Breast epithelium (tissue), 4 donors: ENCODE measurements around the gene AKIRIN1. TPM values are rescaled to one million over a fixed set of nuclear protein-coding genes. Genes with fewer than 3 reads are reported as not detected.

Experiments
- DNase-seq, 2 donors: peaks; one replicate each; pipeline ENCODE4 v3.0.0-alpha.2; 2019; ENCODE audit warnings: low spot score in 2 of 2
- H3K27ac ChIP-seq, 2 donors: fragments of 200-600 bp; sonication (generic) in 1 of 2; one replicate each; pipeline ENCODE4 v1.5.1; 2016 to 2019; ENCODE audit warnings: mild to moderate bottlenecking in 1 of 2
- H3K27me3 ChIP-seq, 2 donors: fragments of 200-600 bp; sonication (generic) in 1 of 2; one replicate each; pipeline versions ENCODE4 v1.5.1 to v1.6.0; 2017 to 2019; ENCODE audit warnings: control low read depth in 1 of 2, mild to moderate bottlenecking in 1 of 2
- H3K36me3 ChIP-seq: fragments of 200-600 bp; one replicate; pipeline ENCODE4 v1.5.1; 2019
- H3K4me1 ChIP-seq, 2 donors: fragments of 200-600 bp; sonication (generic); one replicate each; pipeline ENCODE4 v1.5.1; 2016 to 2019; ENCODE audit warnings: control low read depth in 1 of 2
- H3K4me3 ChIP-seq, 3 donors: fragments of 200-600 bp; sonication (generic); 1 replicate in 2 of 3; 2 replicates in 1 of 3; pipeline ENCODE4 v1.5.1; 2016 to 2019; ENCODE audit warnings: mild to moderate bottlenecking in 3 of 3, moderate library complexity in 2 of 3
- H3K9me3 ChIP-seq, 2 donors: fragments of 200-600 bp; sonication (generic) in 1 of 2; one replicate each; pipeline ENCODE4 v1.5.1; 2016 to 2019; ENCODE audit warnings: control low read depth in 1 of 2
- POLR2A ChIP-seq: fragments of 450-650 bp; IDR thresholded peaks from one replicate; pipeline ENCODE4 v1.6.1; 2016; ENCODE audit warnings: antibody characterized with exemption, mild to moderate bottlenecking, moderate library complexity
- POLR2AphosphoS5 ChIP-seq, 3 donors: sonication (generic); formaldehyde crosslinking; IDR thresholded peaks; one replicate each; pipeline ENCODE4 v1.6.1; 2017; ENCODE audit warnings: antibody characterized with exemption in 3 of 3
- intact Hi-C: fragments of 100-400 bp; cut with DNase I; formaldehyde crosslinking; loops from one replicate; pipeline ENCODE4 v1.15.1; 2023; ENCODE audit warnings: low total_unique reads
- total RNA-seq, 3 donors: library from RNA; depleted of rRNA; stranded (reverse); fragments of >200 nt; gene quantifications; one replicate each; pipeline ENCODE4 v1.1.0, GENCODE V29; 2016
- TF ChIP-seq, protein P1 (sequence below), 3 donors: fragments of 450-650 bp; IDR thresholded peaks; one replicate each; pipeline ENCODE4 v1.5.1; 2016 to 2017; ENCODE audit warnings: antibody characterized with exemption in 3 of 3, mild to moderate bottlenecking in 3 of 3, moderate library complexity in 3 of 3

AKIRIN1 gene
- total RNA-seq, 3 donors from 2014 or later, result 34.7 to 35.1 (median 34.8) TPM

DNA sequence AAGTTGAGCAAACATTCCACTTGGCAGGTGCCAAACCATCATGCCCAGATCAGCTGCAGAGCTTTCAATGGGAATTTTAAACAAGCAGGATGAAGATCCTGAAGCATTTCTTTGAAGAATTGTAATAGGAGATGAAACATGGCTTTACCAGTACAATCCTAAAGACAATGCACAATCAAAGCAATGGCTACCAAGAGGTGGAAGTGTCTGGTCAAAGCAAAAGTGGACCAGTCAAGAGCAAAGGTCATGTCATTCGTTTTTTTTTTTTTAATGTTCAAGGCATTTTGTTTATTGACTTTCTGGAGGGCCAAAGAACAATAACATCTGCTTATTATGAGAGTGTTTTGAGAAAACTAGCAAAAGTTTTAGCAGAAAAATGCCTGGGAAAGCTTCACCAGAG lies 32.1 kb downstream of the AKIRIN1 start:
- H3K27ac ChIP-seq, result no peak overlapping the region
- no peaks in the 10 kb centered on the region for H3K4me1 ChIP-seq
- TF ChIP-seq POLR2AphosphoS5 (IDR thresholded peaks at IDR 0.05) (no peak), POLR2A (no peak)
- TF ChIP-seq, protein P1, sequence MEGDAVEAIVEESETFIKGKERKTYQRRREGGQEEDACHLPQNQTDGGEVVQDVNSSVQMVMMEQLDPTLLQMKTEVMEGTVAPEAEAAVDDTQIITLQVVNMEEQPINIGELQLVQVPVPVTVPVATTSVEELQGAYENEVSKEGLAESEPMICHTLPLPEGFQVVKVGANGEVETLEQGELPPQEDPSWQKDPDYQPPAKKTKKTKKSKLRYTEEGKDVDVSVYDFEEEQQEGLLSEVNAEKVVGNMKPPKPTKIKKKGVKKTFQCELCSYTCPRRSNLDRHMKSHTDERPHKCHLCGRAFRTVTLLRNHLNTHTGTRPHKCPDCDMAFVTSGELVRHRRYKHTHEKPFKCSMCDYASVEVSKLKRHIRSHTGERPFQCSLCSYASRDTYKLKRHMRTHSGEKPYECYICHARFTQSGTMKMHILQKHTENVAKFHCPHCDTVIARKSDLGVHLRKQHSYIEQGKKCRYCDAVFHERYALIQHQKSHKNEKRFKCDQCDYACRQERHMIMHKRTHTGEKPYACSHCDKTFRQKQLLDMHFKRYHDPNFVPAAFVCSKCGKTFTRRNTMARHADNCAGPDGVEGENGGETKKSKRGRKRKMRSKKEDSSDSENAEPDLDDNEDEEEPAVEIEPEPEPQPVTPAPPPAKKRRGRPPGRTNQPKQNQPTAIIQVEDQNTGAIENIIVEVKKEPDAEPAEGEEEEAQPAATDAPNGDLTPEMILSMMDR (IDR thresholded peaks at IDR 0.05), result no peak
- H3K27me3 ChIP-seq, result no peaks in the 10 kb centered on the region
- no peak for DNase-seq
- no peaks in the 10 kb centered on the region for H3K9me3 ChIP-seq
- intact Hi-C loops, result no loop called here
- H3K36me3 ChIP-seq, result no peaks in the 10 kb centered on the region
- H3K4me3 ChIP-seq, result no peak overlapping the region

GRCh38 chr1:39026051-39026865 lies 35.2 kb downstream of the AKIRIN1 start, which contains the start of gene NDUFS5:
NDUFS5 (plus strand) TSS chr1:39026350; CDS start chr1:39028725, 2,375 bp downstream.
- intact Hi-C loops, result no loop called here
- DNase-seq, result peak; percentile 87 to 89
- peak; percentile 68 to 97 (median 74) for TF ChIP-seq POLR2AphosphoS5 (IDR thresholded peaks at IDR 0.05)
- peak; percentile 95 for TF ChIP-seq POLR2A
- TF ChIP-seq, protein P1 (IDR thresholded peaks at IDR 0.05), result no peak
- H3K9me3 ChIP-seq, result no peaks in the 10 kb centered on the region
- no peaks in the 10 kb centered on the region for H3K36me3 ChIP-seq
- no peaks in the 10 kb centered on the region for H3K27me3 ChIP-seq
- no peaks in the 10 kb centered on the region for H3K4me1 ChIP-seq
- H3K4me3 ChIP-seq, result peak within 1 kb of the TSS; percentile 75 to 81 (median 79)
- H3K27ac ChIP-seq, result peak within 1 kb of the TSS; percentile 95 to 97

DNA sequence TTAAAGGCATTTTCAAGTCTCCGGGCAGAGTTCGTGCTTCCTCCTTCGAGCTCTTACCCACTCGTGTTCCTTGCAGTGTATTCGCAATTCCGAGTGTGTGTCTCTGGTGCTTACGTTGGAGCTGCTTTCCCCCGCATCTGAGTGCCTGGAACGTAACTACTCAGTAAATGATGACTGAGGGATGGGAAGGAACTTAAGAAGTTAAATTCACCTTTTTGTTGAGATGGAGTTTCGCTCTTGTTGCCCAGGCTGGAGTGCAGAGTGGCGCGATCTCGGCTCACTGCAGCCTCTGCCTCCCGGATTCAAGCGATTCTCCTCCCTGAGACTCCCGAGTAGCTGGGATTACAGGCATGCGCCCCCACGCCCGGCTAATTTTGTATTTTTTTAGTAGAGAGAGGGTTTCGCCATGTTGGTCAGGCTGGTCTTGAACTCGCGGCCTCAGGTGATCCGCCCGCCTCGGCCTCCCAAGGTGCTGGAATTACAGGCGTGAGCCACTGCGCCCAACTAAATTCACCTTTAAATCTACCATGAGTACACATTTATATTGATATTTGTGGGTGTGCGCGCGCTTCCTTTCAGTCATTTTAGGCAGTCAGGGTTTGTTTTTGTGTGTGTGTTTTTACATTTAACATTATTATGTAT lies 35.9 kb downstream of the AKIRIN1 start:
- Histone ChIP-seq H3K27me3 (no peaks in the 10 kb centered on the region), H3K27ac (peak overlapping the region; percentile 95 to 97), H3K36me3 (no peaks in the 10 kb centered on the region), H3K9me3 (no peaks in the 10 kb centered on the region), H3K4me3 (peak overlapping the region; percentile 75 to 81 (median 79)), H3K4me1 (no peaks in the 10 kb centered on the region)
- DNase-seq, result no peak
- intact Hi-C loops, result no loop called here
- TF ChIP-seq, protein P1 (IDR thresholded peaks at IDR 0.05), result no peak

GRCh38 chr1:39034114-39034654 lies 43.1 kb downstream of the AKIRIN1 start:
- intact Hi-C loops, result no loop called here
- Histone ChIP-seq H3K4me3 (peak overlapping the region in 1 of 3 donors; percentile 19), H3K9me3 (no peaks in the 10 kb centered on the region), H3K27ac (peak overlapping the region; percentile 35 to 63), H3K4me1 (no peaks in the 10 kb centered on the region), H3K36me3 (peaks cover 11% of the 10 kb centered on the region), H3K27me3 (no peaks in the 10 kb centered on the region)
- no peak for DNase-seq
- TF ChIP-seq, protein P1 (IDR thresholded peaks at IDR 0.05), result no peak
- TF ChIP-seq POLR2AphosphoS5 (IDR thresholded peaks at IDR 0.05) (no peak), POLR2A (no peak)

GRCh38 chr1:39036678-39037077 lies 45.6 kb downstream of the AKIRIN1 start:
- H3K4me3 ChIP-seq, result no peak overlapping the region
- H3K36me3 ChIP-seq, result peaks cover 11% of the 10 kb centered on the region
- H3K27me3 ChIP-seq, result no peaks in the 10 kb centered on the region
- intact Hi-C loops, result no loop called here
- TF ChIP-seq POLR2A, result no peak
- TF ChIP-seq, protein P1 (IDR thresholded peaks at IDR 0.05), result no peak
- TF ChIP-seq POLR2AphosphoS5 (IDR thresholded peaks at IDR 0.05), result no peak
- no peaks in the 10 kb centered on the region for H3K4me1 ChIP-seq
- no peak overlapping the region for H3K27ac ChIP-seq
- DNase-seq, result no peak
- no peaks in the 10 kb centered on the region for H3K9me3 ChIP-seq
